Measurements from ENCODE around the gene STOX2.

STOX2 gene

DNA sequence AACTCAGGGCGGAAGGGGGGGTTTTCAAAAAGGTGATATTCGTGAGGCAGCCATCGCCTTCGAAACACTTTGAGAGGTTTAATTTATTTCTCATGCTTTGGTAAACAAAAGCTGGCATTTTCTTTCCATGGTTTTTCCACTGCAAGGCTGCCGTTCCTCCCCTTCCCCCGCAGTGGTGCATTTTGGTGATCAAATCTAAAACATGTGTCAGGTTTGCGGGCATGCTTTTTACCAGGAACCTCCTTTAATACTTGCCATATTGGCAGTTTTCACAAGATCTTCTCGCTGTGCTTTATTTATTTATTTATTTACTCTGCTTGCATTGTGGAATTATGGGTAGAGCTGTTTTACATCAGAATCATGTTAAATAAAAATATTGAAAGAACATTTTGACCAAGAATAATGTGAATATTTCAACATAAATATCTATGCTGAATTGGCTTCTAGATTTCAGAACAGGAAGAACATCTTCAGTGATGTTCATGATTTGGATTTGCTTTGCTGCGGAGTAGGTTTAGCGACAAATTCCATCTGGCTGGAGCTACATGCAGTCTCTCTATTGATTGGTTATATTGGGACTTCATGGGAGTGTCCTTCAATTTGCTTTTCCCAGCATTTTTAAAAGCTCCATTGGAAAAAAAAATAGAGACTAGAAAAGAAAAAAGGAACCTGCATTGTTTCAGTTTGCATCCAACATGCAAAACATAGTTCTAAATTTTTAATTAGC lies 54.4 kb downstream of the STOX2 start:
- Histone ChIP-seq H3K9me2 (ENCODE audit: low read depth, low read length) (no peaks in the 10 kb centered on the region), H3K36me3 (ENCODE audit: insufficient read depth, low read length) (no peaks in the 10 kb centered on the region), H4K20me1 (ENCODE audit: insufficient read depth, low read length) (no peaks in the 10 kb centered on the region), H3K79me2 (ENCODE audit: insufficient read depth, low read length) (no peaks in the 10 kb centered on the region), H3K4me1 (ENCODE audit: insufficient read depth, low read length, severe bottlenecking) (no peaks in the 10 kb centered on the region), H3F3A (ENCODE audit: insufficient read depth, low read length) (no peaks in the 10 kb centered on the region), H3K4me2 (ENCODE audit: low read length) (no peak overlapping the region), H2AFZ (ENCODE audit: low read length) (no peak overlapping the region), H3K9me3 (ENCODE audit: low read length) (no peaks in the 10 kb centered on the region), H3K9ac (ENCODE audit: low read length) (no peak overlapping the region), H3K4me3 (ENCODE audit: low read depth, low read length, poor library complexity, severe bottlenecking) (no peak overlapping the region), H3K27me3 (ENCODE audit: insufficient read depth, low read length) (no peaks in the 10 kb centered on the region; the same call in 1 of the 2 replicates), H3K27ac (ENCODE audit: low read depth, low read length, poor library complexity, severe bottlenecking) (no peak overlapping the region)
- TF ChIP-seq, protein P1, sequence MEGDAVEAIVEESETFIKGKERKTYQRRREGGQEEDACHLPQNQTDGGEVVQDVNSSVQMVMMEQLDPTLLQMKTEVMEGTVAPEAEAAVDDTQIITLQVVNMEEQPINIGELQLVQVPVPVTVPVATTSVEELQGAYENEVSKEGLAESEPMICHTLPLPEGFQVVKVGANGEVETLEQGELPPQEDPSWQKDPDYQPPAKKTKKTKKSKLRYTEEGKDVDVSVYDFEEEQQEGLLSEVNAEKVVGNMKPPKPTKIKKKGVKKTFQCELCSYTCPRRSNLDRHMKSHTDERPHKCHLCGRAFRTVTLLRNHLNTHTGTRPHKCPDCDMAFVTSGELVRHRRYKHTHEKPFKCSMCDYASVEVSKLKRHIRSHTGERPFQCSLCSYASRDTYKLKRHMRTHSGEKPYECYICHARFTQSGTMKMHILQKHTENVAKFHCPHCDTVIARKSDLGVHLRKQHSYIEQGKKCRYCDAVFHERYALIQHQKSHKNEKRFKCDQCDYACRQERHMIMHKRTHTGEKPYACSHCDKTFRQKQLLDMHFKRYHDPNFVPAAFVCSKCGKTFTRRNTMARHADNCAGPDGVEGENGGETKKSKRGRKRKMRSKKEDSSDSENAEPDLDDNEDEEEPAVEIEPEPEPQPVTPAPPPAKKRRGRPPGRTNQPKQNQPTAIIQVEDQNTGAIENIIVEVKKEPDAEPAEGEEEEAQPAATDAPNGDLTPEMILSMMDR (IDR thresholded peaks at IDR 0.05; ENCODE audit: low read length): no peak
- TF ChIP-seq EZH2 (IDR thresholded peaks at IDR 0.05; ENCODE audit: borderline replicate concordance, low read length): no peak

DNA sequence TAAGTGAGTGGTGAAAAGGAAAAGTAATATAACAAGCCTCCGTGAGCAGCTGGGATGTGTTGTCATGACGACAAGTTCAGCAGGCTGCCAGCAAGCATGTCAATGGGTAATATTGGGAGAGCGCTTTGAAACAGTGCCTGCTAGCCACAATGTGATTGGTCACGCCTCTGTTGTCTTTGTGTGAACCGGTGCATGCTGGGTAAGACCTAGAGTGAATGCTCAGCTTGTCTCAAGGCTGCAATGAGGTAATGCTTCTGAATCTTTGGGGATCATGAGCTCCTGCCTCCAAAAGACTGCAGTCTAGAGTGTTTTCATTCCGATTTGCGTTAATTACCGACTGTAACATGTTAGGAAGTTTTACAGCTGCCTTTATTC lies 54.9 kb downstream of the STOX2 start:
- H3K79me2 ChIP-seq (ENCODE audit: insufficient read depth, low read length): no peaks in the 10 kb centered on the region
- no peaks in the 10 kb centered on the region for H3K9me3 ChIP-seq (ENCODE audit: low read length)
- no peaks in the 10 kb centered on the region for H3K9me2 ChIP-seq (ENCODE audit: low read depth, low read length)
- no peaks in the 10 kb centered on the region for H3K36me3 ChIP-seq (ENCODE audit: insufficient read depth, low read length)
- H3K9ac ChIP-seq (ENCODE audit: low read length): no peak overlapping the region
- no peaks in the 10 kb centered on the region; the same call in 1 of the 2 replicates for H3K27me3 ChIP-seq (ENCODE audit: insufficient read depth, low read length)
- no peak for TF ChIP-seq EZH2 (IDR thresholded peaks at IDR 0.05; ENCODE audit: borderline replicate concordance, low read length)
- TF ChIP-seq, protein P1 (IDR thresholded peaks at IDR 0.05; ENCODE audit: low read length): no peak
- H4K20me1 ChIP-seq (ENCODE audit: insufficient read depth, low read length): no peaks in the 10 kb centered on the region
- H3K4me1 ChIP-seq (ENCODE audit: insufficient read depth, low read length, severe bottlenecking): no peaks in the 10 kb centered on the region
- H3K4me2 ChIP-seq (ENCODE audit: low read length): no peak overlapping the region
- no peak overlapping the region for H3K27ac ChIP-seq (ENCODE audit: low read depth, low read length, poor library complexity, severe bottlenecking)
- no peak overlapping the region for H2AFZ ChIP-seq (ENCODE audit: low read length)
- no peak overlapping the region for H3K4me3 ChIP-seq (ENCODE audit: low read depth, low read length, poor library complexity, severe bottlenecking)
- H3F3A ChIP-seq (ENCODE audit: insufficient read depth, low read length): no peaks in the 10 kb centered on the region

DNA sequence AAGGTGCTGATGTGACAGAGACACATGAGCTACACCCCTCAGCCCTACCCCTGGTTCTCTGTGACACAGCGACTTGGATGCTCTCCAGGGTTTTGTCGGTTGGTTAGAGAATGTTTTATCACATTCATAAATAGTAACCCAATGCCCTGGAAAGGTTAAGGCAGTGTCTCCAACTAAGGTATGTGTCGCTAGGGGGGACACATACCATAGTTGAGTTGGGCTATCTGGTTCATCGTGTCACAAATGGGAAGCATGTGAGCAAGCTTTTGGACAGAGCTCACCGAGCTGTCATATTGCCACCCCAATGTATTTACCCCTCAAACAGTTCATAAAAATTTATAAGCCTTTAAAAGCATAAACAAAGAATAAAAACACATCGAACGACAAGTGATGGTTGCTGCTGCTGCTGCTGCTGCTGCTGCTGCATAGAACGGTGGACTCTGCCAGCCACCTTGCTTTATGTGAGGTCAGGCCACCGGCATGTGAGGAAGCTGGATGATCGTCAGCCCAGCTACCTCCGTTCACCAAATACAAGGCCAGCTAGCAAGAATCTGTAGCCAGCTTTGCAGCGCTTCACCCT lies 55.9 kb downstream of the STOX2 start:
- no peak overlapping the region for H3K27ac ChIP-seq (ENCODE audit: low read depth, low read length, poor library complexity, severe bottlenecking)
- H3K36me3 ChIP-seq (ENCODE audit: insufficient read depth, low read length): no peaks in the 10 kb centered on the region
- H3K9me2 ChIP-seq (ENCODE audit: low read depth, low read length): no peaks in the 10 kb centered on the region
- no peak overlapping the region for H3K4me3 ChIP-seq (ENCODE audit: low read depth, low read length, poor library complexity, severe bottlenecking)
- H3K4me1 ChIP-seq (ENCODE audit: insufficient read depth, low read length, severe bottlenecking): no peaks in the 10 kb centered on the region
- no peaks in the 10 kb centered on the region for H3K79me2 ChIP-seq (ENCODE audit: insufficient read depth, low read length)
- TF ChIP-seq, protein P1 (IDR thresholded peaks at IDR 0.05; ENCODE audit: low read length): no peak
- TF ChIP-seq EZH2 (IDR thresholded peaks at IDR 0.05; ENCODE audit: borderline replicate concordance, low read length): no peak
- H3K27me3 ChIP-seq (ENCODE audit: insufficient read depth, low read length): no peaks in the 10 kb centered on the region; the same call in 1 of the 2 replicates
- no peaks in the 10 kb centered on the region for H4K20me1 ChIP-seq (ENCODE audit: insufficient read depth, low read length)
- H3K9me3 ChIP-seq (ENCODE audit: low read length): no peaks in the 10 kb centered on the region
- no peaks in the 10 kb centered on the region for H3F3A ChIP-seq (ENCODE audit: insufficient read depth, low read length)
- no peak overlapping the region for H3K4me2 ChIP-seq (ENCODE audit: low read length)
- H2AFZ ChIP-seq (ENCODE audit: low read length): no peak overlapping the region
- H3K9ac ChIP-seq (ENCODE audit: low read length): no peak overlapping the region

All from OCI-LY1 (cell line).